Prostate gland (tissue), 2 donors: ENCODE data around the gene NKIRAS1.

Source experiments
- POLR2A ChIP-seq: fragments of 450-650 bp; IDR thresholded peaks from one replicate; pipeline ENCODE4 v1.6.1; 2016; ENCODE audit warnings: antibody characterized with exemption, mild to moderate bottlenecking
- POLR2AphosphoS5 ChIP-seq: sonication (generic); formaldehyde crosslinking; IDR thresholded peaks from one replicate; pipeline ENCODE4 v1.6.1; 2017; ENCODE audit warnings: antibody characterized with exemption
- TF ChIP-seq, protein P1 (sequence below), 4 experiments: fragments of 200-600 bp in 2 of 4; fragments of 450-650 bp in 2 of 4; sonication (generic) in 2 of 4; IDR thresholded peaks; 1 replicate in 3 of 4; 2 replicates in 1 of 4; pipeline ENCODE4 v1.5.1; 2016 to 2019; ENCODE audit warnings: antibody characterized with exemption in 4 of 4, mild to moderate bottlenecking in 2 of 4, moderate library complexity in 2 of 4

DNA sequence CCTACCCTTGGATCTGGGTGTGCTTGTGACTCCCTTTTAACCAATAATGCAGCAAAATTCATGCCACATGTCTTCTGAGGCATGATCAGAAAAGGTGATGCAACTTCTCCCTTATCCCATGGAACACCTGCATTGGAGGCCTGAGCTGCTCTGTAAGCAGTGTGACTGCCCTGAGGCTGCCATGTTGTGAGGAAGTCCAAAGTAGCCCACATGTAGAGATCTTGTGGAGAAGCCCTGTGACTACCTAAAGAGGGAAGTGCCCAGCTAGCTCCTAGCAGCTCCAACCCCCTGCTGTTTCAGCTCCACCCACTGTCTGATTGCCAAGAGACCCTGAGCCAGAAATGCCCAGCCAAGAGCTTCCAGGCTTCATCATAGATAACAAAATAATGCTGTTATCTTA lies 21.9 kb upstream of the NKIRAS1 start:
- TF ChIP-seq POLR2A (no peak), POLR2AphosphoS5 (no peak)
- TF ChIP-seq, protein P1, sequence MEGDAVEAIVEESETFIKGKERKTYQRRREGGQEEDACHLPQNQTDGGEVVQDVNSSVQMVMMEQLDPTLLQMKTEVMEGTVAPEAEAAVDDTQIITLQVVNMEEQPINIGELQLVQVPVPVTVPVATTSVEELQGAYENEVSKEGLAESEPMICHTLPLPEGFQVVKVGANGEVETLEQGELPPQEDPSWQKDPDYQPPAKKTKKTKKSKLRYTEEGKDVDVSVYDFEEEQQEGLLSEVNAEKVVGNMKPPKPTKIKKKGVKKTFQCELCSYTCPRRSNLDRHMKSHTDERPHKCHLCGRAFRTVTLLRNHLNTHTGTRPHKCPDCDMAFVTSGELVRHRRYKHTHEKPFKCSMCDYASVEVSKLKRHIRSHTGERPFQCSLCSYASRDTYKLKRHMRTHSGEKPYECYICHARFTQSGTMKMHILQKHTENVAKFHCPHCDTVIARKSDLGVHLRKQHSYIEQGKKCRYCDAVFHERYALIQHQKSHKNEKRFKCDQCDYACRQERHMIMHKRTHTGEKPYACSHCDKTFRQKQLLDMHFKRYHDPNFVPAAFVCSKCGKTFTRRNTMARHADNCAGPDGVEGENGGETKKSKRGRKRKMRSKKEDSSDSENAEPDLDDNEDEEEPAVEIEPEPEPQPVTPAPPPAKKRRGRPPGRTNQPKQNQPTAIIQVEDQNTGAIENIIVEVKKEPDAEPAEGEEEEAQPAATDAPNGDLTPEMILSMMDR (IDR thresholded peaks at IDR 0.05) = no peak
